ENCODE data around the gene ASXL1.
A peak's percentile ranks its signal among the peaks of the same experiment; 100 is the strongest.

ASXL1 gene

DNA sequence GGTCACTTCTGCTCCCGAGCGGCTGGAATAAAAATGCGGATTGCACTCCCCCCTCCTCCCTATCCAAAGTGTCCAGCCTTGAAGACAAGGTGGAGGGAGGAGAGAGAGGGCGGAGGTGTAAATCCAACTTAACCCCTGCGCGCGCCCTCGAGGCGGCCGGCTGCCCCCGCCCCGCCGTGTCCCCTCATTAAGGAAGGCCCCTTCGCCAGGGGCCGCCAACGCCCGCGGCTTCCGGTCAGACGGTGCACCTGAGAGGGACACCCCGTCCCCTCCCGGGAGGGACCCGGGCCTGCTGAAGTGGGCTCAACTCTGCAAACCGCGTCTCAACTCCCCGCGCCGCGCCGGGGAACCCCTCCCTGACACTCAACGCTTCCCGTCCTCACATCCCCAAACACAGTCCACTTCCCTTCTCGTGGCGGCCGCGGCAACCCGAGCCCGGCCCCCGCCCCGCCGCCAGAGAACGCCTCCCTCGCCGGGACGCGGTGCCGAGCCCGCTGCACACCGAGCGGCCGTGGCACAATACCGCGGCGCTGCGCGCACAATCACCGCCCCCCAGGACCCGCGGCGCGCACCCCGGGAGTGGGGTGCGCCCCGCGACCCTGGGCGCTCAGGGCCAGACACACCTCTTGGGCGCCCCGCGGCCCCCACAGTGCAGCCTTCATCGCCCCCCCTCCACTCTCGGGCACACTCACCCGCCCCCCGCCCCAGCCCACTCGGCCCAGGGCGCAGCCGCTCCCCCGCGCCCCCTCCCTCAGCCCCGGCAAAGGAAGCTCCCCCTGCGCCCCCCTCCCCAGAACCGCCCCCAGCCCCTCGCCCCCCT is 124.5 kb downstream of the ASXL1 start:
- DNase-seq, result peak; percentile 73

DNA sequence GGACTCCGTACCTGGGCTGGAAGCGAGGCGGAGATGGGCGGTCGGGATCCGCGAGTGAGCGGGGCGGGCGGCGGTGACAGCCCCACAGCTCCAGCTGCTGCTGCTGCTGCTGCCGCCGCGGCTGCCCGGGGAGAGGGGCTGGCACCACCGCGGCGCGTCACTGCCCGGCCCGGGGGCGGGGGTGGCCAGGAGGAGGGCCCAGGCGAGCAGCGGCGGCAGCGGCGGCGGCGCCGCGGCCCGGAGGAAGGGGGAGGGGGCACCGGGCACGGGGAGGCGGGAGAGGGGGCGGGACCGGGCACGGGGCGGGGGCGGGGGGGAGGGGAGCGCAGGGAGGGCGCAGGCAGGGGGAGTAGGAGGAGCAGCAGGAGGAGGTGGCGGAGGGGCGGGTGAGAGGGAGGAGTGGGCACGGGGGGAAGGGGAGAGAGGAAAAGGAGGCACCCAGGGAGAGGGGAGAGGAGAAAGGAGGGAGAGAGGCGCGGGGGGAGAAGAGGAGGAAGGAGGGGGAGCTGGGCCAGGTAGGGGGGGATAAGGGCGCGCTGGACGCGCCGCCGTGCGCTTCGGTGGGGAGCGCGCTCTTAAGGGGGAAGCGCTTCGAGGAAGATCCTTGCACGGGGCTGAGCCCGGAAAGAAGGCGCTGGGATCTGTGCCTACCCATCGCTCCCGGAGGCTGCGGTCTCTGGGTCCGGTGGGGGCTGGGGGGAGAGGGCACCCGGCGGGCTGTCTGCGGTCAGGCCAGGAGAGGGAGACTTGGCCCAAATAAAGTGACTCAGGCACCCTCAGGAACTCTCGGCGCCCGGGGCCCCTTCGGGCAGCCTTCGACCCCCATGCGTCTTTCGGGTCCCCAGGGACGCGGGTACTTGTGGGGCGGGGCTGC is 125.5 kb downstream of the ASXL1 start:
- peak; percentile 88 for DNase-seq

- peak; percentile 77 for DNase-seq
Measured at GRCh38 chr20:32484225-32484957, 126.3 kb downstream of the ASXL1 start.

DNA sequence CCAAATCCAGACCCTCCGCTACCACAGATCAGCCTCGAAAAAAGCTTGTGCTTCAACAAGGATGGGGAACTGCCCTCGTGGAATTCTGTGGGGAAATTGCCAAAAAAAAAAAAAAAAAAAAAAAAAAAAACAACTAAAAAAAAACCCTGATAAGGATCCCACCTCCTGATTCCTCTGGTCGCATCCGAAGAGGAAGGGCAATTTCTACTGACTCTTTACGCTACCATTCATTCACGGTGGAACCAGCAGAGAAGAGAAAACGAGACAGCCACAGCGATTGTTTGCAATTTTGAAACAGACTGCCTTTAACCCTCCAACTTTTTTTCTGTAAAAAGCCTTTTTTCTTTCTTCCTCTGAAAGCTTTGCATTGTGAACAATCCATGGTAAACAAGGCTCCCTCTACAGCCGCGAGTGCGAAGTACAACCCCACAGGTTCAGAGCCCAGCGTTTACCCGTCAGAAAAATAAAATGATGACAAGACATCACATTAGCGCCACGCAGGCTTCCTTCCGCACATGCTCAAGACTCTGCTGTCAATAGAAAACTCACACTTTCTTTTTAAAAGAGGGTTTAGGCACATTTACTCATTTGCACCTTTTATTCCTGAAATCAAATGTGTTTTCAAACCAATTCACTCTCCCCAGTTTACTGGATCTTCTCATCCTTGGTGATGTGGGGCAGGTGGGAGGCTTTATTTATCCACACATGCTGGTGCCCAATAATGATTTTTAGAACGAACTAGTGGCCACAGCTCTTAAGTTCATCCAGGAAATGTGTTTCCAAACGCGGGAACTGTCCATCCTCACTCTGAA is 127.0 kb downstream of the ASXL1 start:
- peak; percentile 83 for DNase-seq

DNA sequence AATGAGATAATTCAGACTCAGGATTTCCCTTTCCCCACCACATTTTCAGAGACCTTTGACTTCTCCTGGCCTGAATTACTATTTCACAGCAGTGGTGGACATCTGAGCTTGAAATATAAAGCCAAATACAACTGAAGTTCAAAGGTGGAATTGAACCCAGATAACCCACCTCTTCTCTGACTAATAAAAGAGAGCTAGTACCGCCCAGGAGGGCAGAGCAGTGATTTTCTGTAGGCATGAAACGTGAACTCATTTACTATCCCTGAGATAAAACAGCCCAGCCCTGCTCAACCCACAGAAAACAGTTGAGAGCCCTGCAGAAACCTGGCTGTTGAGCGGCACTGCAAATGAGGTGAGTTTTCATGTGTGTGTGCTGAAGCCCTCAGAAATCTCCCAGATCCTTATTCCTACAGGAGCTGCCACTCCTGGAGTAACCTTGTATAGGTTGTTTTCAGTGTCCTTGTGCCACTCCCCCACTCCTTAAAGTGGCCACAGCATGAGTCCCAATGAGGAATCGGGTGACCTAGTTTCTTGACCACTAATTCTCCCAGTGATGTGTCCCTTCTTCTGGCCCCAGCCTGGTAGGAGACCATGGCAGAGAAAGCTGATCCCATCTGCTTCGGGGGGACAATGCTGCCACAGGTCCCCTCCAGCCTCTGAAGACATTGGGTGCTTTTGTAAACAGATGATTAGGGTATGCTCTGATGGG is 127.8 kb downstream of the ASXL1 start:
- DNase-seq, result no peak

GRCh38 chr20:32487381-32487780 is 129.2 kb downstream of the ASXL1 start:
- DNase-seq, result no peak

DNA sequence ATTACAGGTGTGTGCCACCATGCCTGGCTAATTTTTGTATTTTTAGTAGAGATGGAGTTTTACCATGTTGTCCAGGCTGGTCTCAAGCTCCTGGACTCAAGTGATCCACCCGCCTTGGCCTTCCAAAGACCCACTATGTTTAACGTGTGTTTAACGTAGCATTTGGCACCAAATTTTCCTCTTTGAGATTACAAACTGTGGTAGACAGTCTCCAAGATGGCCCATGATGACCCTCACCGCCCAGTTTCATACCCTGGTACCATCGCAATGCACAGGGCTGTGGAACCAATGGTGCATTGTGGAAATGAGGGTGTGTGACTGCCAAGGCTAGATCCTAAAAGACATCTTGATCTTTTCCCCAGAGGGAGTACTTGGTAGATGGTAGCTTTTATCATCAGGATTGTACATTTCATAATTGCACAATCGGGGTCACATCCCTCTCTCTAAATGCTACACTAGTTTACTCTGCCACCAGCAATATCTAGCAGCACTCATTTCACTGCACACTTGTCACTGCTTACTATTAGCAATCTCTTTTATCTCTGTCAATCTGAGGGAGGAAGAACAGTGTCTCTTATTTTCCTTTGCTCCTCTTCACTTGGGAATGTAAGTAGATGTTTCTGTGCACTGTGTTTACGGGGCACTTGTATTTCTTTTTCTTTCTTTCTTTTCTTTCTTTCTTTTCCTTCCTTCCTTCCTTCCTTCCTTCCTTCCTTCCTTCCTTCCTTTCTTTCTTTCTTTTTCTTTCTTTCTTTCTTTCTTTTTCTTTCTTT is 130.1 kb downstream of the ASXL1 start:
- DNase-seq, result no peak

All from right forelimb (tissue), 1 donor.